Prostate gland (tissue), 2 donors: ENCODE measurements around the gene TMEM44. TPM values are rescaled to one million over a fixed set of nuclear protein-coding genes. Genes with fewer than 3 reads are reported as not detected.

ENCODE experiments used
- DNase-seq: peaks from one replicate; pipeline ENCODE4 v3.0.0-alpha.2; 2019; ENCODE audit warnings: low spot score
- H3K27ac ChIP-seq, 2 donors: fragments of 200-600 bp; sonication (generic); 2 replicates each; pipeline ENCODE4 v1.5.1; 2017 to 2019
- H3K27me3 ChIP-seq: fragments of 200-600 bp; sonication (generic); replicated peaks from 2 replicates; pipeline ENCODE4 v1.5.1; 2019; ENCODE audit not compliant: insufficient read depth
- H3K36me3 ChIP-seq, 2 donors: fragments of 200-600 bp; sonication (generic); 1 replicate in 1 of 2; 2 replicates in 1 of 2; pipeline versions ENCODE4 v1.5.1 to v1.8.1; 2017 to 2019
- H3K4me1 ChIP-seq: fragments of 200-600 bp; sonication (generic); replicated peaks from 2 replicates; pipeline ENCODE4 v1.5.1; 2019
- H3K4me3 ChIP-seq, 2 donors: fragments of 200-600 bp; sonication (generic); 2 replicates each; pipeline ENCODE4 v1.5.1; 2017 to 2019
- H3K9me3 ChIP-seq: fragments of 200-600 bp; sonication (generic); 2 replicates; pipeline ENCODE4 v1.5.1; 2017
- POLR2A ChIP-seq: fragments of 450-650 bp; IDR thresholded peaks from one replicate; pipeline ENCODE4 v1.6.1; 2016; ENCODE audit warnings: antibody characterized with exemption, mild to moderate bottlenecking
- POLR2AphosphoS5 ChIP-seq: sonication (generic); formaldehyde crosslinking; IDR thresholded peaks from one replicate; pipeline ENCODE4 v1.6.1; 2017; ENCODE audit warnings: antibody characterized with exemption
- WGBS: methylation state at CpG from one replicate; pipeline ENCODE4 v1.1.5; 2018; 5-methylcytosine and 5-hydroxymethylcytosine counted together
- intact Hi-C: fragments of 100-400 bp; cut with DNase I; formaldehyde crosslinking; loops from one replicate; pipeline ENCODE4 v1.14.2; 2022
- total RNA-seq, 2 donors: library from RNA; depleted of rRNA; stranded (reverse); fragments of >200 nt; gene quantifications; one replicate each; pipeline ENCODE4 v1.1.0, GENCODE V29; 2016
- TF ChIP-seq, protein P1 (sequence below), 4 experiments: fragments of 200-600 bp in 2 of 4; fragments of 450-650 bp in 2 of 4; sonication (generic) in 2 of 4; IDR thresholded peaks; 1 replicate in 3 of 4; 2 replicates in 1 of 4; pipeline ENCODE4 v1.5.1; 2016 to 2019; ENCODE audit warnings: antibody characterized with exemption in 4 of 4, mild to moderate bottlenecking in 2 of 4, moderate library complexity in 2 of 4

The TMEM44 gene
- total RNA-seq, 2 donors from 2014 or later, result 11.0 to 11.1 TPM

DNA sequence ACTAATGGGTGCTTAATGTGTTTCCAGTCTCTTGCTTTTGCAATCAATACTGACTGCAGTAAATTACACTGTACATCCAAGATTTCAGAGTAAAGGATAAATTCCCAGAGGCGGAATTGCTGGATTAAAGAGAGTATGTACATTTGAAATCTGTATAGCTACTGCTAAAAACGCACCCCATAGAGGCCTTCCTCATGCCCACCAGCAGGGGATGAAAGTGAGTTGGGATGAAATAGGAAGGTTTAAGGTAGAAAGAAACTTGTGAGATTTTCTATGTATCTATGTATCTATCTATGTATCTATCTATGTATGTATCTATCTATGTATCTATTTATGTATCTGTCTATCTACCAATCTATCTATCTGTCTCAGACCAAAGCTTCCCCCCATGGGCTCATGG, 28.4 kb downstream of the TMEM44 start:
- H3K4me1 ChIP-seq, result no peaks in the 10 kb centered on the region
- H3K27ac ChIP-seq, result no peak overlapping the region
- H3K36me3 ChIP-seq, result no peaks in the 10 kb centered on the region
- WGBS, result 92% methylated on average over 2 of the region's 2 CpGs
- TF ChIP-seq, protein P1, sequence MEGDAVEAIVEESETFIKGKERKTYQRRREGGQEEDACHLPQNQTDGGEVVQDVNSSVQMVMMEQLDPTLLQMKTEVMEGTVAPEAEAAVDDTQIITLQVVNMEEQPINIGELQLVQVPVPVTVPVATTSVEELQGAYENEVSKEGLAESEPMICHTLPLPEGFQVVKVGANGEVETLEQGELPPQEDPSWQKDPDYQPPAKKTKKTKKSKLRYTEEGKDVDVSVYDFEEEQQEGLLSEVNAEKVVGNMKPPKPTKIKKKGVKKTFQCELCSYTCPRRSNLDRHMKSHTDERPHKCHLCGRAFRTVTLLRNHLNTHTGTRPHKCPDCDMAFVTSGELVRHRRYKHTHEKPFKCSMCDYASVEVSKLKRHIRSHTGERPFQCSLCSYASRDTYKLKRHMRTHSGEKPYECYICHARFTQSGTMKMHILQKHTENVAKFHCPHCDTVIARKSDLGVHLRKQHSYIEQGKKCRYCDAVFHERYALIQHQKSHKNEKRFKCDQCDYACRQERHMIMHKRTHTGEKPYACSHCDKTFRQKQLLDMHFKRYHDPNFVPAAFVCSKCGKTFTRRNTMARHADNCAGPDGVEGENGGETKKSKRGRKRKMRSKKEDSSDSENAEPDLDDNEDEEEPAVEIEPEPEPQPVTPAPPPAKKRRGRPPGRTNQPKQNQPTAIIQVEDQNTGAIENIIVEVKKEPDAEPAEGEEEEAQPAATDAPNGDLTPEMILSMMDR (IDR thresholded peaks at IDR 0.05), result no peak
- TF ChIP-seq POLR2A, result no peak
- TF ChIP-seq POLR2AphosphoS5, result no peak
- H3K27me3 ChIP-seq, result no peaks in the 10 kb centered on the region
- H3K4me3 ChIP-seq, result no peak overlapping the region
- intact Hi-C loops, result no loop called here
- DNase-seq, result no peak
- no peaks in the 10 kb centered on the region for H3K9me3 ChIP-seq

DNA sequence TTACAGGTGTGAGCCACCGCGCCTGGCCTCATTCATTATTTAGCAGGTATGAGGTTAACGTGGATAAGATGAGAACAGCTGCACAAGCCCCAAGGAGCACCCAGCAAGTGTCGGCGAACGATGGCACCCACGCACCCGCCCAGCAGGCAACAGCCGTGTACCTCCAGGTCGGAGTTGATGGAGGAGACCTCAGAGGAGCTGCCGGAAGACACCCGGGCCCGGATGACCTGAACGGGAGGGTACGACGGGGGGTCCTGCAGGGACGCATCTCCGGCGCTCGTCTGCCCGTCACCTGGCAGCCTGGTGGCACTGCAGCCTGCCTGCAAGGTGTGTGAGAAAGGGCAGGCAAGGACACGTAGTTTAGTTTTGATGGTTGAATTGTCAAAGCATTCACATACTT, 29.1 kb downstream of the TMEM44 start:
- Histone ChIP-seq H3K4me1 (no peaks in the 10 kb centered on the region), H3K9me3 (no peaks in the 10 kb centered on the region), H3K4me3 (no peak overlapping the region), H3K36me3 (no peaks in the 10 kb centered on the region), H3K27ac (no peak overlapping the region), H3K27me3 (no peaks in the 10 kb centered on the region)
- DNase-seq, result no peak
- TF ChIP-seq POLR2A, result no peak
- TF ChIP-seq POLR2AphosphoS5, result no peak
- TF ChIP-seq, protein P1 (IDR thresholded peaks at IDR 0.05), result no peak
- intact Hi-C loops, result no loop called here
- 84% methylated on average over 22 of the region's 22 CpGs for WGBS

DNA sequence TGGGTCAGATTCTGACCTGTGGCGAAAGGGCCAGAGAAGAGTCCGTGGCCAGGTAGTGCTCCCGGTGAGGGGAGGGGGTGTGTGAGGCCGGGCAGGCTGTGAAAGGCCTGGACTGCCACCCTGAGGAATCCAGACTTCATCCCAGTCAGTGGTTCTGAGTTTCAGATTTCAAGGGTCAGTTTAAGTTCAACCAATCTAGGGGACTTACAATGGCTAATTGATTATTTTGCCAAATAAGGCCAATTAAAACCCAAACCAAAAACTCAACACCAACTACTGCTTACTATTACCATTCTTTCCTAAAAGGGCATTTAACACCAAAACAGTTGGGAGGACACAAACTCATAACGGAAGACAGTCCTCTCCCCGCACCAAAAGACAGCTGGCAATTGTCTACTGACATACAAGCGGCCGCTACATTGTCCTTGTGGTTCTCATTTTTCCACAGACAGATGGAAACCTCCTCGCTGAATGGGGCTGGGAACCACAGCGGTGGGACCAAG, 30.5 kb downstream of the TMEM44 start:
- Histone ChIP-seq H3K27ac (no peak overlapping the region), H3K9me3 (no peaks in the 10 kb centered on the region), H3K4me3 (no peak overlapping the region), H3K27me3 (no peaks in the 10 kb centered on the region), H3K4me1 (no peaks in the 10 kb centered on the region), H3K36me3 (no peaks in the 10 kb centered on the region)
- intact Hi-C loops, result no loop called here
- 65% methylated on average over 10 of the region's 10 CpGs for WGBS
- TF ChIP-seq POLR2A (no peak), POLR2AphosphoS5 (no peak)
- TF ChIP-seq, protein P1 (IDR thresholded peaks at IDR 0.05), result no peak
- DNase-seq, result no peak

GRCh38 chr3:194598771-194599557, 34.3 kb downstream of the TMEM44 start:
- no peaks in the 10 kb centered on the region for H3K36me3 ChIP-seq
- DNase-seq, result no peak
- 83% methylated on average over 25 of the region's 25 CpGs for whole genome bisulfite sequencing
- intact Hi-C loops, result loop anchor here (10.0 kb wide), 1 partner anchor 264 kb away; no protein-coding TSS in a partner anchor
- no peaks in the 10 kb centered on the region for H3K4me1 ChIP-seq
- H3K27ac ChIP-seq, result no peak overlapping the region
- TF ChIP-seq POLR2AphosphoS5, result no peak
- TF ChIP-seq POLR2A, result no peak
- TF ChIP-seq, protein P1 (IDR thresholded peaks at IDR 0.05), result no peak
- no peaks in the 10 kb centered on the region for H3K9me3 ChIP-seq
- no peak overlapping the region for H3K4me3 ChIP-seq
- no peaks in the 10 kb centered on the region for H3K27me3 ChIP-seq

DNA sequence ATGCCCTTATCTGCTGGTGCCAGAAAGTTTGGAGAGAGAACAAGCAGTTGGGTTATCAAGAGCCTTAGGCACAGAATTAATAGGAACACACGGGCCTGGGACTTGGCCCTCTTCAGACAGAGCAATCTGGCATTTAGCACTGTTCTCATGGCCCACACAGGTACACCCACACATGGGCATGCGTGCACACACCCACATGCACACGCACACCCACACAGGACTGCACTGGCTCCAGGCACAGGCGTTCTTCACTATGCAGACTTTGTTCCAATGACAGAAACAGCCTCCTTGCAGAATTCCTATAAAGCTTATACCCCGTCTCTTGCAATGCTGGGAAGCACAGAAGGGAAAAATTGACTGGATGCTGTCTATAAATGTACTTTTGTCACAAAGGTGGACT, 36.3 kb downstream of the TMEM44 start:
- Histone ChIP-seq H3K4me3 (no peak overlapping the region), H3K27ac (no peak overlapping the region), H3K9me3 (no peaks in the 10 kb centered on the region), H3K36me3 (no peaks in the 10 kb centered on the region), H3K27me3 (no peaks in the 10 kb centered on the region), H3K4me1 (peaks cover 7% of the 10 kb centered on the region)
- intact Hi-C loops, result loop anchor here (10.0 kb wide), 1 partner anchor 262 kb away; no protein-coding TSS in a partner anchor
- DNase-seq, result no peak
- 83% methylated on average over 5 of the region's 5 CpGs for WGBS
- no peak for TF ChIP-seq POLR2A
- no peak for TF ChIP-seq POLR2AphosphoS5
